Spleen (tissue), 13 donors: ENCODE results near the gene TYW5. TPM values are rescaled to one million over a fixed set of nuclear protein-coding genes. Genes with fewer than 3 reads are reported as not detected.

ENCODE experiments used
- DNase-seq: peaks from one replicate; pipeline ENCODE4 v3.0.0-alpha.2; 2020
- H3K27ac ChIP-seq, 8 donors: fragments of 200-600 bp; sonication (generic) in 7 of 8; 1 replicate in 4 of 8; 2 replicates in 4 of 8; pipeline versions ENCODE4 v1.5.0 to v1.8.0; 2016 to 2021; ENCODE audit warnings: inconsistent platforms in 4 of 8, mild to moderate bottlenecking in 4 of 8, moderate library complexity in 1 of 8
- H3K27me3 ChIP-seq, 7 donors: fragments of 200-600 bp; sonication (generic) in 6 of 7; replicated peaks in 1 of 7; 1 replicate in 4 of 7; 2 replicates in 3 of 7; pipeline versions ENCODE4 v1.5.0 to v1.8.0; 2016 to 2021; ENCODE audit warnings: inconsistent platforms in 3 of 7, mild to moderate bottlenecking in 1 of 7
- H3K36me3 ChIP-seq, 6 donors: fragments of 200-600 bp; sonication (generic) in 5 of 6; 1 replicate in 4 of 6; 2 replicates in 2 of 6; pipeline versions ENCODE4 v1.5.0 to v1.8.0; 2016 to 2021; ENCODE audit warnings: inconsistent platforms in 2 of 6
- H3K4me1 ChIP-seq, 6 donors: fragments of 200-600 bp; sonication (generic) in 5 of 6; 1 replicate in 3 of 6; 2 replicates in 3 of 6; pipeline versions ENCODE4 v1.5.0 to v1.8.0; 2016 to 2021; ENCODE audit warnings: inconsistent platforms in 3 of 6
- H3K4me3 ChIP-seq, 8 donors: fragments of 200-600 bp; sonication (generic) in 7 of 8; 1 replicate in 4 of 8; 2 replicates in 4 of 8; pipeline versions ENCODE4 v1.5.0 to v1.8.0; 2016 to 2021; ENCODE audit warnings: inconsistent platforms in 4 of 8, mild to moderate bottlenecking in 4 of 8, moderate library complexity in 2 of 8
- H3K9me3 ChIP-seq, 8 donors: fragments of 200-600 bp; sonication (generic) in 7 of 8; 1 replicate in 4 of 8; 2 replicates in 4 of 8; pipeline versions ENCODE4 v1.5.0 to v1.8.0; 2016 to 2021; ENCODE audit warnings: inconsistent platforms in 4 of 8
- POLR2A ChIP-seq, 3 donors: fragments of 450-650 bp; IDR thresholded peaks; one replicate each; pipeline ENCODE4 v1.5.1; 2017; ENCODE audit warnings: antibody characterized with exemption in 3 of 3, mild to moderate bottlenecking in 1 of 3
- POLR2AphosphoS5 ChIP-seq, 3 donors: sonication (generic); formaldehyde crosslinking; IDR thresholded peaks; one replicate each; pipeline ENCODE4 v1.5.1; 2017; ENCODE audit warnings: antibody characterized with exemption in 3 of 3
- WGBS, 5 donors: extraction: QIAGEN DNeasy Blood & Tissue Kit in 3 of 5; methylation state at CpG; one replicate each; pipeline versions ENCODE4 v1.1.5 to v1.1.7; 2013 to 2018; 5-methylcytosine and 5-hydroxymethylcytosine counted together
- intact Hi-C: fragments of 100-400 bp; cut with DNase I; formaldehyde crosslinking; loops from one replicate; pipeline ENCODE4 v1.15.0; 2023; ENCODE audit warnings: low total_unique reads
- long read RNA-seq, 2 donors: transcript quantifications; one replicate each; lab custom pipeline, GENCODE V29; 2026
- polyA plus RNA-seq, 3 donors: library from polyadenylated mRNA; stranded (reverse); fragments of 200-250 nt; gene quantifications; one replicate each; pipeline ENCODE4 v1.2.1, GENCODE V29; 2013
- total RNA-seq, 7 donors: library from RNA; depleted of rRNA in 3 of 7; stranded (reverse); fragments of >200 nt in 3 of 7; fragmentation: NEBNext Ultra II Directional in 4 of 7; extraction: Animal tissue kit (Norgen Biotek cat#: 25700) in 4 of 7; gene quantifications; one replicate each; pipeline versions ENCODE4 v1.1.0 to v1.2.1, GENCODE V29; 2016 to 2021
- TF ChIP-seq, protein P1 (sequence below), 11 experiments: fragments of 200-600 bp in 7 of 11; fragments of 450-650 bp in 4 of 11; sonication (generic) in 4 of 11; IDR thresholded peaks in 8 of 11; conservative IDR thresholded peaks in 3 of 11; 1 replicate in 7 of 11; 2 replicates in 4 of 11; pipeline versions ENCODE4 v1.4.0 to v1.8.0; 2016 to 2021; ENCODE audit warnings: antibody characterized with exemption in 11 of 11, inconsistent platforms in 4 of 11, mild to moderate bottlenecking in 1 of 11
- donor health status: healthy with polysubstance abuse.
- donor health status: DM: no; HTN: no; CAD: no; lungs with moderate emphysema.
- donor health status: DM: no; HTN: no; CAD: no.
- donor health status: Bipolar disorder and iron deficiency.
- donor health status: healthy.
- donor health status: DM: no; HTN: no; CAD: no.
- donor health status: DM: yes; HTN: yes; CAD: no.

The TYW5 gene, protein sequence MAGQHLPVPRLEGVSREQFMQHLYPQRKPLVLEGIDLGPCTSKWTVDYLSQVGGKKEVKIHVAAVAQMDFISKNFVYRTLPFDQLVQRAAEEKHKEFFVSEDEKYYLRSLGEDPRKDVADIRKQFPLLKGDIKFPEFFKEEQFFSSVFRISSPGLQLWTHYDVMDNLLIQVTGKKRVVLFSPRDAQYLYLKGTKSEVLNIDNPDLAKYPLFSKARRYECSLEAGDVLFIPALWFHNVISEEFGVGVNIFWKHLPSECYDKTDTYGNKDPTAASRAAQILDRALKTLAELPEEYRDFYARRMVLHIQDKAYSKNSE
- total RNA-seq (10 to 100 TPM in 6 of 7 donors, 1 to 10 TPM in 1; 7.5 to 15.9 (median 10.6) TPM), polyA plus RNA-seq (1 to 10 TPM; 2.7 to 3.9 (median 2.9) TPM)
- long read RNA-seq, donor 1, full-length matches to known transcripts = 2 of 7 reads
- long read RNA-seq, donor 1, partial matches to known transcripts = 5 of 7 reads
- long read RNA-seq, donor 1, other reads (novel, unspliced or antisense) = 0 of 7 reads
- long read RNA-seq, donor 2, full-length matches to known transcripts = 2 of 18 reads
- long read RNA-seq, donor 2, partial matches to known transcripts = 0 of 18 reads
- long read RNA-seq, donor 2, other reads (novel, unspliced or antisense) = 16 of 18 reads

DNA sequence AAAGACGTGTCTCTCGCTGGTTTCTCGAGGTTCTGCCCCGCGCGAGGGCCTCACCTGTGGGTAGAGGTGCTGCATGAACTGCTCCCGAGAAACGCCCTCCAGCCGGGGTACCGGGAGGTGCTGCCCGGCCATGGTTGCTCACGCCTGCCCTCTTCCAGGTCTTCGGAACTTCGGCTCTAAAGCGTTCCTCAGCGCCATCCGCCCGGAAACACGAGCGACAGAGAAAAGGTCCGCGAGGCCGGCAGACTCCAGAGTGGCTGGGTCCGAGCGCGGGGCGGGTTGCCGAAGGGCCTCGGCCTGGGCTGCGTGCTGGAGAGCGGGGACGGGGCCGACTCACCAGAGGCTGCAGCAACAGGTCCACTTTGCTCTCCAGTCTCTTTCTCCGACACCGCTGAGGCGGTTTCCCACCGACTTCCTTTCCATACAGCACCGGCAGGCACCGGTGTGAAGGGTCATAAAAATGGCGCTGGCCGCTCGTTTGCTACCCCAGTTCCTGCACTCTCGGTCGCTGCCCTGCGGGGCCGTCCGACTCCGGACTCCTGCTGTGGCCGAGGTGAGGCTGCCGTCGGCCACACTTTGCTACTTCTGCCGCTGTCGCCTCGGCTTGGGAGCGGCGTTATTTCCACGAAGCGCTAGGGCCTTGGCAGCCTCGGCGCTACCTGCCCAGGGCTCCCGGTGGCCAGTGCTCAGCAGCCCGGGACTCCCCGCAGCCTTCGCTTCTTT, at the start of gene TYW5, which contains the start of gene MAIP1:
TSS of gene TYW5 (minus strand) at position 153 of the 723 bp plus-strand sequence. CDS start at position 132, 21 bp downstream.
TSS of gene MAIP1 (plus strand) at position 244 of the 723 bp plus-strand sequence. CDS start at position 461, 217 bp downstream.
- peak; percentile 82 to 89 (median 85) for TF ChIP-seq POLR2AphosphoS5 (IDR thresholded peaks at IDR 0.05)
- TF ChIP-seq POLR2A (IDR thresholded peaks at IDR 0.05) = peak in 1 of 3 donors; percentile 32
- TF ChIP-seq, protein P1, sequence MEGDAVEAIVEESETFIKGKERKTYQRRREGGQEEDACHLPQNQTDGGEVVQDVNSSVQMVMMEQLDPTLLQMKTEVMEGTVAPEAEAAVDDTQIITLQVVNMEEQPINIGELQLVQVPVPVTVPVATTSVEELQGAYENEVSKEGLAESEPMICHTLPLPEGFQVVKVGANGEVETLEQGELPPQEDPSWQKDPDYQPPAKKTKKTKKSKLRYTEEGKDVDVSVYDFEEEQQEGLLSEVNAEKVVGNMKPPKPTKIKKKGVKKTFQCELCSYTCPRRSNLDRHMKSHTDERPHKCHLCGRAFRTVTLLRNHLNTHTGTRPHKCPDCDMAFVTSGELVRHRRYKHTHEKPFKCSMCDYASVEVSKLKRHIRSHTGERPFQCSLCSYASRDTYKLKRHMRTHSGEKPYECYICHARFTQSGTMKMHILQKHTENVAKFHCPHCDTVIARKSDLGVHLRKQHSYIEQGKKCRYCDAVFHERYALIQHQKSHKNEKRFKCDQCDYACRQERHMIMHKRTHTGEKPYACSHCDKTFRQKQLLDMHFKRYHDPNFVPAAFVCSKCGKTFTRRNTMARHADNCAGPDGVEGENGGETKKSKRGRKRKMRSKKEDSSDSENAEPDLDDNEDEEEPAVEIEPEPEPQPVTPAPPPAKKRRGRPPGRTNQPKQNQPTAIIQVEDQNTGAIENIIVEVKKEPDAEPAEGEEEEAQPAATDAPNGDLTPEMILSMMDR (IDR thresholded peaks at IDR 0.05 in 8 of 11, conservative IDR thresholded peaks at IDR 0.05 in 3 of 11) = peak in 6 of 11 experiments; percentile 5 to 44 (median 28)
- WGBS, 5 donors = 0 to 1% (median 0%) methylated on average over 35 to 64 of the region's 64 CpGs
- H3K36me3 ChIP-seq = peaks cover 0 to 31% (median 21%) of the 10 kb centered on the region in 6 donors
- intact Hi-C loops = no loop called here
- H3K9me3 ChIP-seq = no peaks in the 10 kb centered on the region
- DNase-seq = peak; percentile 94
- no peaks in the 10 kb centered on the region for H3K27me3 ChIP-seq
- H3K4me1 ChIP-seq = peaks cover 38 to 77% (median 55%) of the 10 kb centered on the region in 6 donors
- peak within 1 kb of the TSS; percentile 87 to 96 (median 92) for H3K27ac ChIP-seq
- H3K4me3 ChIP-seq = peak within 1 kb of the TSS; percentile 88 to 100 (median 96)

DNA sequence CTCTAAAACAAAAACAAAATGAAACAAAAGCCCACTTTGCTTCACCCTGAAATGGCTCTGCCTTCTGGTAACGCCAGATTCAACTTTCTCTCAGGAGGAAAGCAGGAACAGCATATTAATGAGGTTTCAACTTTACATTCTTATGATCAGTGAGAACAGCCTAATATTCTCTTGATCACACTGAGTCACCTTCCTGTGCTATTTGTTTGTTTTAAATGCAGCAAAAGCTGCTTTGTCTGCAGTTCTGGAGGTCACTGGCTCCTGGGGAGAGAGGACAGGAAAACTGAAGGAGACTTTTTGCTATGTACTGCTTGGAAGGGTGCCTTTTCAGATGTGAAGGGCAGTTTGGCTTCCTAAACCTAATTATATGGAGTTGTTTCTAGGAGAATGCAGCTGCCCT, 48.2 kb upstream of the TYW5 start:
- intact Hi-C loops = loop anchor here (10.0 kb wide), 1 partner anchor 291 kb away; no protein-coding TSS in a partner anchor
- WGBS, 5 donors = 51 to 71% (median 62%) methylated on average over 1 of the region's 1 CpG
- TF ChIP-seq, protein P1 (IDR thresholded peaks at IDR 0.05 in 8 of 11, conservative IDR thresholded peaks at IDR 0.05 in 3 of 11) = no peak
- TF ChIP-seq POLR2A (IDR thresholded peaks at IDR 0.05) (no peak), POLR2AphosphoS5 (IDR thresholded peaks at IDR 0.05) (no peak)

DNA sequence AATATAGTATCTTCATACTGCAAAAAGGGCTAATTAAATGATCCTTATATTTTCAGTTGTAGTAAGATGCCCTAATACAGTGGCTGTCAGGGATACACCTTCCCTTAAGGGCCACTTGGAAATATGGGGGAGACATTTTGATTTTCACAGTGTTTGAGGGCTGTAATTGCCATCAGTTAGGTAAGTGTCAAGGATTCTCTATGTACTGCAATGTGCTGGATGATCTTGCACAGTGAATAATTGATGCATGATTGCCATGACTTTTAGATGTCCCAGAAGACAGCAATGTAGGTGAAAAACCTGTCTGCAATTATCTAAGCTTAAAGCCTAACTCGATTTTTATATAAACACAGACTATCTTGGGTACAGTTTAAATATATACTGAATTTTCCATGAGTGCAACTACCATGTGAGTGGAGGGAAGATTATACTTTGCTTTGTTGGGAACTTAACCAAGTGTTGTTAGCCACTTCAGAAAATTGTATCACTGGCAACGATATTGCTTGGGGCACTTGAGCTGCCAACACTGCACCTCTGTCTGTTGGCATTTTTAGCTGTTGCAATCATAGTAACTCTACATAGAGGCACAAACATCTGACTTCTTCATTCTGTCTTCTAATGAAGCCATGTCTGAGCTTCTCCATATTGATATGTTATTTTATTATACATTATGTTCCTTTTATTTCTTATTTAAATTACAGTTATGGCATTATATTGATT, 45.3 kb upstream of the TYW5 start:
- Histone ChIP-seq H3K4me1 (no peaks in the 10 kb centered on the region), H3K27me3 (no peaks in the 10 kb centered on the region), H3K27ac (no peak overlapping the region), H3K9me3 (peaks cover 0 to 5% (median 2%) of the 10 kb centered on the region in 8 donors), H3K4me3 (no peak overlapping the region), H3K36me3 (no peaks in the 10 kb centered on the region)
- 61 to 86% (median 75%) methylated on average over 2 of the region's 2 CpGs for WGBS, 5 donors
- intact Hi-C loops = loop anchor here (10.0 kb wide), 1 partner anchor 294 kb away; no protein-coding TSS in a partner anchor
- no peak for TF ChIP-seq POLR2AphosphoS5 (IDR thresholded peaks at IDR 0.05)
- DNase-seq = no peak

More for the DNA sequence above, 48.2 kb upstream of the TYW5 start:
- Histone ChIP-seq H3K4me3 (no peak overlapping the region), H3K4me1 (no peaks in the 10 kb centered on the region), H3K9me3 (peaks cover 0 to 11% (median 8%) of the 10 kb centered on the region in 8 donors), H3K27me3 (no peaks in the 10 kb centered on the region), H3K27ac (peak overlapping the region in 4 of 8 donors; percentile 6 to 19 (median 10)), H3K36me3 (no peaks in the 10 kb centered on the region)
- DNase-seq = no peak

DNA sequence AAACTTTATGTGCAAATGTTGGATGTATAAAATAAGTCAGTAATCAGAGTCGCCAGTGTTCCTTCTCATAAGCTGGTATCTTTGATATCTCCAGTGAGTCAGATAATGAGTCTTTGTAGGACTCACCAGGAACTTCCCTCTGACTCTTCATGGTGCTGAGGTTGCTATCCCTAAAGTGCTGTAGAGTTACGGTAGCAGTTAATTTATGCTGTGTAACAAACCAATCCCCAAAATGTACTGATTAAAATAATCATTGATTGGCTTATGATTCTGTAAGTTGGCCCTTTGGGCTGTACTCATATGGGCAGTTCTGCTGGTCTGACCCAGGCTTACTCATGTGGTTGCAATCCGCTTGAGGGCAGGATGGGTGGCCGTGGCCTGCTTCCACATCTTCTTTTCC, 43.9 kb upstream of the TYW5 start:
- H3K27me3 ChIP-seq = no peaks in the 10 kb centered on the region
- no peak for DNase-seq
- H3K27ac ChIP-seq = no peak overlapping the region
- intact Hi-C loops = no loop called here
- H3K4me3 ChIP-seq = no peak overlapping the region
- TF ChIP-seq POLR2AphosphoS5 (IDR thresholded peaks at IDR 0.05) (no peak), POLR2A (IDR thresholded peaks at IDR 0.05) (no peak)
- TF ChIP-seq, protein P1 (IDR thresholded peaks at IDR 0.05 in 8 of 11, conservative IDR thresholded peaks at IDR 0.05 in 3 of 11) = no peak
- no peaks in the 10 kb centered on the region for H3K36me3 ChIP-seq
- H3K9me3 ChIP-seq = no peaks in the 10 kb centered on the region
- H3K4me1 ChIP-seq = no peaks in the 10 kb centered on the region
- 90 to 98% (median 96%) methylated on average over 4 of the region's 4 CpGs for WGBS, 5 donors
